IMR-90 (cell line): ENCODE measurements around the gene SIK2. TPM values are rescaled to one million over a fixed set of nuclear protein-coding genes. Genes with fewer than 3 reads are reported as not detected.

Experiments
- ATAC-seq: fragments of 200-7000 bp; cut with Tn5 transposase; 2 replicates; pipeline ENCODE4 v1.9.1; 2020; ENCODE audit warnings: low read depth, mild to moderate bottlenecking, moderate library complexity
- BruUV-seq: library from RNA; stranded (reverse); fragments of 400-500 nt; replicated peaks from 2 replicates; lab custom pipeline; 2021; lab: Mats Ljungman, UMichigan
- CTCF ChIA-PET: fragments of 300-600 bp; formaldehyde crosslinking; extraction: SDS; loops from one replicate; lab custom pipeline; 2021; ENCODE audit warnings: antibody characterized with exemption; lab: Yijun Ruan, JAX
- POLR2A ChIA-PET: fragments of 300-600 bp; sonication (Branson Sonifier 250); formaldehyde crosslinking; loops from one replicate; lab custom pipeline; 2022; ENCODE audit warnings: antibody characterized with exemption; ENCODE audit not compliant: unreplicated experiment; lab: Charles Lee
- DNase-seq: peaks from one replicate; pipeline ENCODE4 v3.0.0; 2013
- H2AFZ ChIP-seq: replicated peaks from 2 replicates; pipeline ENCODE3; 2013; ENCODE audit warnings: low read length, mild to moderate bottlenecking; ENCODE audit not compliant: poor library complexity
- H2AK5ac ChIP-seq: 2 replicates; pipeline ENCODE4 v1.6.1; 2013; ENCODE audit warnings: low read depth, low read length, inconsistent platforms
- H2AK9ac ChIP-seq: replicated peaks from 2 replicates; pipeline ENCODE3; 2013; ENCODE audit warnings: mild to moderate bottlenecking, low read depth, low read length, moderate library complexity; ENCODE audit not compliant: poor library complexity
- H2BK120ac ChIP-seq: 2 replicates; pipeline ENCODE4 v1.6.1; 2013; ENCODE audit warnings: low read depth, low read length, inconsistent platforms
- H2BK15ac ChIP-seq: 3 replicates; pipeline ENCODE4 v1.6.1; 2013; ENCODE audit warnings: low read depth, low read length, inconsistent platforms
- H2BK20ac ChIP-seq: 2 replicates; pipeline ENCODE4 v1.6.1; 2013; ENCODE audit warnings: low read depth, mild to moderate bottlenecking, inconsistent platforms, low read length, moderate library complexity
- H2BK5ac ChIP-seq: 2 replicates; pipeline ENCODE4 v1.6.1; 2013; ENCODE audit warnings: mild to moderate bottlenecking, low read depth, low read length, inconsistent platforms; ENCODE audit not compliant: poor library complexity, severe bottlenecking
- H3K14ac ChIP-seq: replicated peaks from 2 replicates; pipeline ENCODE4 v1.6.1; 2013; ENCODE audit warnings: low read depth, low read length, inconsistent platforms
- H3K18ac ChIP-seq: 2 replicates; pipeline ENCODE4 v1.6.1; 2013; ENCODE audit warnings: low read depth, low read length, control low read depth
- H3K23ac ChIP-seq: 2 replicates; pipeline ENCODE4 v1.6.1; 2013; ENCODE audit warnings: low read depth, low read length, inconsistent platforms
- H3K27ac ChIP-seq: 2 replicates; pipeline ENCODE4 v1.5.1; 2013; ENCODE audit warnings: mild to moderate bottlenecking, control low read depth, low read length; ENCODE audit not compliant: insufficient read depth
- H3K27me3 ChIP-seq: 2 replicates; pipeline ENCODE4 v1.6.1; 2013; ENCODE audit warnings: low read length; ENCODE audit not compliant: control insufficient read depth, insufficient read depth
- H3K36me3 ChIP-seq: 2 replicates; pipeline ENCODE4 v1.6.1; 2013; ENCODE audit warnings: low read length, mixed read lengths; ENCODE audit not compliant: control insufficient read depth, insufficient read depth
- H3K4ac ChIP-seq: 2 replicates; pipeline ENCODE4 v1.6.1; 2013; ENCODE audit warnings: low read depth, low read length, inconsistent platforms
- H3K4me1 ChIP-seq: 2 replicates; pipeline ENCODE4 v1.6.1; 2013; ENCODE audit warnings: low read length, mixed read lengths; ENCODE audit not compliant: control insufficient read depth, insufficient read depth
- H3K4me2 ChIP-seq: 2 replicates; pipeline ENCODE4 v1.6.1; 2013; ENCODE audit warnings: low read depth, mild to moderate bottlenecking, control low read depth, low read length, moderate library complexity
- H3K4me3 ChIP-seq: 2 replicates; pipeline ENCODE4 v1.5.1; 2013; ENCODE audit warnings: low read depth, mild to moderate bottlenecking, control low read depth, low read length, moderate library complexity; ENCODE audit not compliant: insufficient read depth
- H3K56ac ChIP-seq: 2 replicates; pipeline ENCODE4 v1.6.1; 2013; ENCODE audit warnings: low read length, inconsistent platforms; ENCODE audit not compliant: insufficient read depth; ENCODE audit errors: extremely low read depth
- H3K79me1 ChIP-seq, 2 experiments: 2 replicates each; pipeline ENCODE4 v1.6.1; 2013; ENCODE audit warnings: low read length in 2 of 2, inconsistent platforms in 1 of 2, low read depth in 1 of 2
- H3K9ac ChIP-seq: 2 replicates; pipeline ENCODE4 v1.6.1; 2013; ENCODE audit warnings: low read depth, low read length, control low read depth
- H3K9me1 ChIP-seq: 2 replicates; pipeline ENCODE4 v1.6.1; 2013; ENCODE audit warnings: low read length, inconsistent platforms; ENCODE audit not compliant: insufficient read depth
- H3K9me3 ChIP-seq: 2 replicates; pipeline ENCODE4 v1.6.1; 2013; ENCODE audit warnings: low read length; ENCODE audit not compliant: control insufficient read depth, insufficient read depth
- H4K20me1 ChIP-seq: 2 replicates; pipeline ENCODE4 v1.6.1; 2013; ENCODE audit warnings: low read length, inconsistent platforms; ENCODE audit not compliant: insufficient read depth
- H4K5ac ChIP-seq: 2 replicates; pipeline ENCODE4 v1.6.1; 2013; ENCODE audit warnings: mild to moderate bottlenecking, low read depth, low read length, control low read depth
- H4K8ac ChIP-seq, 2 experiments: 2 replicates each; pipeline ENCODE4 v1.6.1; 2013; ENCODE audit warnings: low read depth in 2 of 2, low read length in 2 of 2, control low read depth in 1 of 2, inconsistent platforms in 1 of 2
- H4K91ac ChIP-seq: 2 replicates; pipeline ENCODE4 v1.6.1; 2013; ENCODE audit warnings: low read depth, low read length, inconsistent platforms; ENCODE audit not compliant: insufficient read depth
- BHLHE40 ChIP-seq: fragments of 150-350 bp; IDR thresholded peaks from 2 replicates; pipeline ENCODE4 v1.6.1; 2016; ENCODE audit warnings: mild to moderate bottlenecking, low read depth, low read length
- CEBPB ChIP-seq: IDR thresholded peaks from 2 replicates; pipeline ENCODE4 v1.6.1; 2012; ENCODE audit warnings: low read depth, low read length, improper control_type of control experiment
- CHD1 ChIP-seq: IDR thresholded peaks from 2 replicates; pipeline ENCODE4 v1.6.1; 2012; ENCODE audit warnings: low read depth, low read length, improper control_type of control experiment
- FOS ChIP-seq: fragments of 150-350 bp; IDR thresholded peaks from 2 replicates; pipeline ENCODE4 v1.6.1; 2016; ENCODE audit warnings: low read depth, low read length
- MAFK ChIP-seq: IDR thresholded peaks from 2 replicates; pipeline ENCODE4 v1.6.1; 2012; ENCODE audit warnings: low read depth, low read length, improper control_type of control experiment
- MXI1 ChIP-seq: IDR thresholded peaks from 2 replicates; pipeline ENCODE4 v1.6.1; 2012; ENCODE audit warnings: low read depth, mild to moderate bottlenecking, low read length, moderate library complexity, borderline replicate concordance
- NFE2L2 ChIP-seq: fragments of 150-350 bp; IDR thresholded peaks from 2 replicates; pipeline ENCODE4 v1.6.1; 2016; ENCODE audit warnings: low read depth, mild to moderate bottlenecking, low read length
- POLR2A ChIP-seq: IDR thresholded peaks from 2 replicates; pipeline ENCODE4 v1.6.1; 2012; ENCODE audit warnings: mild to moderate bottlenecking, low read depth, low read length
- RAD21 ChIP-seq: IDR thresholded peaks from 2 replicates; pipeline ENCODE4 v1.6.1; 2012; ENCODE audit warnings: low read length, improper control_type of control experiment
- RCOR1 ChIP-seq: IDR thresholded peaks from 2 replicates; pipeline ENCODE4 v1.6.1; 2012; ENCODE audit warnings: mild to moderate bottlenecking, low read length, improper control_type of control experiment; ENCODE audit not compliant: insufficient replicate concordance
- RFX5 ChIP-seq: IDR thresholded peaks from 2 replicates; pipeline ENCODE4 v1.8.0; 2012; ENCODE audit warnings: low read depth, mild to moderate bottlenecking, low read length, moderate library complexity
- SMC3 ChIP-seq: fragments of 150-350 bp; IDR thresholded peaks from 2 replicates; pipeline ENCODE4 v1.6.1; 2016; ENCODE audit warnings: low read depth, mild to moderate bottlenecking, antibody characterized with exemption, low read length, moderate library complexity
- dilution Hi-C: fragments of 300-500 bp; cut with HindIII; formaldehyde crosslinking; loops from one replicate; pipeline ENCODE4 v1.14.3; 2018; ENCODE audit warnings: low sequenced_read_pairs; ENCODE audit not compliant: unreplicated experiment
- in situ Hi-C: fragments of 300-500 bp; cut with MboI; formaldehyde crosslinking; loops from 3 replicates; pipeline ENCODE4 v1.14.3; 2019; ENCODE audit warnings: low sequenced_read_pairs, inconsistent platforms, mixed read lengths
- intact Hi-C: fragments of 100-400 bp; cut with micrococcal nuclease; formaldehyde crosslinking; loops from 2 replicates; pipeline ENCODE4 v1.10.0; 2022
- polyA plus RNA-seq, 3 experiments: library from polyadenylated mRNA; depleted of rRNA; stranded (reverse); fragments of >200 nt; gene quantifications; 2 replicates each; pipeline ENCODE4 v1.2.3, GENCODE V29; 2012; ENCODE audit warnings: low replicate concordance in 1 of 3
- total RNA-seq: library from RNA; depleted of rRNA; stranded (reverse); fragments of >200 nt; gene quantifications from 2 replicates; pipeline ENCODE4 v1.2.3, GENCODE V29; 2012
- TF ChIP-seq, protein P1 (sequence below): fragments of 150-350 bp; IDR thresholded peaks from 2 replicates; pipeline ENCODE4 v1.6.1; 2017; ENCODE audit warnings: mild to moderate bottlenecking, antibody characterized with exemption, low read length, low read depth
- TF ChIP-seq, protein P2 (sequence below): conservative IDR thresholded peaks from 2 replicates; pipeline ENCODE4 v1.5.1; 2012; ENCODE audit warnings: mild to moderate bottlenecking, low read depth, low read length, improper control_type of control experiment
- TF ChIP-seq, protein P3 (sequence below): fragments of 150-350 bp; IDR thresholded peaks from 2 replicates; pipeline ENCODE4 v1.6.1; 2016; ENCODE audit warnings: low read depth, mild to moderate bottlenecking, low read length, moderate library complexity, borderline replicate concordance

The SIK2 gene
- total and polyA plus RNA-seq, 2 of the 4 experiments (the other 2 are of a cell fraction): 7.9 to 10.4 TPM

DNA sequence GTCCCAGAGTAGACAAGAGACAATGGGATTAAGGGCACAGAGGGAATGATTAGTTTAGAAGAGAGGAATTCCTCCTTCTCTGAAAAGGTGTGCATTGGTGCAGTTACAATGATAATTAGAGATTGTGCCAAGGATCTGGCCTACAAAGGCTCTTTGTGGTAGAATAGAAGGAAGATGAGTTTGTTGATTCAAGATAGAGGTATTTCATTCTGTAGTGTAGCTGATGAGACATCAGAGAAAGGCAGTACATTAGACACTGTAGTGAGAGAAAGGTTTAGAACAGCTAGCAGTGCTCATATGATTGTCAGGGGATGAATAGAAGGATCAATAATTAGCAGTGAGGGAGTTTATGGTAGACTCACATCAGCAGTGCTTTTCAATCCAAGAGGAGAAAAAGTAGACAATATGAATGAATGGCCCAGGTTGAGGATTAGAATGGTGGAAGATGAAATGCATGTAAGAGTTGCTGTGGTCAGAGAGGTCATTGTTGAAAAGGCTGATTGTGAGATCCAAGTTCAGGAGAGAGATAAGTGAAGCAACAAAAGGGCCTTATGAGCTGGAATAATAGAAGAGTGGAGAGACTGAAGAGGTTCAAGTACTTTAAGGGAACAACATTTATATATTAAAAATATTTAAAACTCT is 28.9 kb downstream of the SIK2 start:
- CTCF ChIA-PET: no interaction called here
- Histone ChIP-seq H3K9me1 (no peaks in the 10 kb centered on the region; the same call in 1 of the 2 replicates), H2BK20ac (peak overlapping the region; percentile 45; the same call in 1 of the 2 replicates), H3K18ac (peak overlapping the region; percentile 63; the same call in 1 of the 2 replicates), H3K23ac (peak overlapping the region; percentile 31; the same call in 1 of the 2 replicates), H4K8ac (peak overlapping the region in 1 of 2 experiments; percentile 17; a peak in 1 of 4 replicates), H2AK5ac (no peak overlapping the region), H2AK9ac (no peak overlapping the region), H3K27ac (no peak overlapping the region), H3K14ac (peak overlapping the region; percentile 47; the same call in 1 of the 2 replicates), H3K4me3 (no peak overlapping the region), H3K27me3 (no peaks in the 10 kb centered on the region), H2BK120ac (peak overlapping the region; percentile 35; the same call in 1 of the 2 replicates), H3K9ac (no peak overlapping the region), H4K91ac (0 out of 2 replicates have a peak overlapping the region, but pooled peaks have one; percentile 7), H4K5ac (peak overlapping the region; percentile 45; the same call in 1 of the 2 replicates), H3K4me2 (peak overlapping the region; percentile 64), H3K79me1 (peaks cover 9 to 57% of the 10 kb centered on the region in 2 experiments), H3K9me3 (no peaks in the 10 kb centered on the region), H3K56ac (peak overlapping the region; percentile 10; the same call in 1 of the 2 replicates), H3K36me3 (peaks cover 2% of the 10 kb centered on the region; the same call in 1 of the 2 replicates), H3K4me1 (peaks cover 14% of the 10 kb centered on the region), H2BK15ac (0 out of 3 replicates have a peak overlapping the region, but pooled peaks have one; percentile 29), H3K4ac (peak overlapping the region; percentile 31; the same call in 1 of the 2 replicates), H4K20me1 (no peaks in the 10 kb centered on the region; the same call in 1 of the 2 replicates), H2BK5ac (peak overlapping the region; percentile 72), H2AFZ (no peak overlapping the region)
- DNase-seq: peak; percentile 32
- dilution Hi-C loops (no loop called here), in situ Hi-C loops (no loop called here), intact Hi-C loops (no loop called here)
- POLR2A ChIA-PET: no interaction called here
- BruUV-seq: no TSS peak
- ATAC-seq: peak; percentile 13; the same call in 1 of the 2 replicates
- TF ChIP-seq BHLHE40 (no peak), RCOR1 (no peak), NFE2L2 (no peak), POLR2A (no peak), CHD1 (no peak), SMC3 (no peak), RAD21 (no peak), FOS (no peak), CEBPB (no peak), MAFK (no peak), RFX5 (no peak), MXI1 (no peak)
- TF ChIP-seq, protein P1, sequence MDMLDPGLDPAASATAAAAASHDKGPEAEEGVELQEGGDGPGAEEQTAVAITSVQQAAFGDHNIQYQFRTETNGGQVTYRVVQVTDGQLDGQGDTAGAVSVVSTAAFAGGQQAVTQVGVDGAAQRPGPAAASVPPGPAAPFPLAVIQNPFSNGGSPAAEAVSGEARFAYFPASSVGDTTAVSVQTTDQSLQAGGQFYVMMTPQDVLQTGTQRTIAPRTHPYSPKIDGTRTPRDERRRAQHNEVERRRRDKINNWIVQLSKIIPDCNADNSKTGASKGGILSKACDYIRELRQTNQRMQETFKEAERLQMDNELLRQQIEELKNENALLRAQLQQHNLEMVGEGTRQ: no peak
- TF ChIP-seq, protein P2, sequence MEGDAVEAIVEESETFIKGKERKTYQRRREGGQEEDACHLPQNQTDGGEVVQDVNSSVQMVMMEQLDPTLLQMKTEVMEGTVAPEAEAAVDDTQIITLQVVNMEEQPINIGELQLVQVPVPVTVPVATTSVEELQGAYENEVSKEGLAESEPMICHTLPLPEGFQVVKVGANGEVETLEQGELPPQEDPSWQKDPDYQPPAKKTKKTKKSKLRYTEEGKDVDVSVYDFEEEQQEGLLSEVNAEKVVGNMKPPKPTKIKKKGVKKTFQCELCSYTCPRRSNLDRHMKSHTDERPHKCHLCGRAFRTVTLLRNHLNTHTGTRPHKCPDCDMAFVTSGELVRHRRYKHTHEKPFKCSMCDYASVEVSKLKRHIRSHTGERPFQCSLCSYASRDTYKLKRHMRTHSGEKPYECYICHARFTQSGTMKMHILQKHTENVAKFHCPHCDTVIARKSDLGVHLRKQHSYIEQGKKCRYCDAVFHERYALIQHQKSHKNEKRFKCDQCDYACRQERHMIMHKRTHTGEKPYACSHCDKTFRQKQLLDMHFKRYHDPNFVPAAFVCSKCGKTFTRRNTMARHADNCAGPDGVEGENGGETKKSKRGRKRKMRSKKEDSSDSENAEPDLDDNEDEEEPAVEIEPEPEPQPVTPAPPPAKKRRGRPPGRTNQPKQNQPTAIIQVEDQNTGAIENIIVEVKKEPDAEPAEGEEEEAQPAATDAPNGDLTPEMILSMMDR: no peak
- TF ChIP-seq, protein P3, sequence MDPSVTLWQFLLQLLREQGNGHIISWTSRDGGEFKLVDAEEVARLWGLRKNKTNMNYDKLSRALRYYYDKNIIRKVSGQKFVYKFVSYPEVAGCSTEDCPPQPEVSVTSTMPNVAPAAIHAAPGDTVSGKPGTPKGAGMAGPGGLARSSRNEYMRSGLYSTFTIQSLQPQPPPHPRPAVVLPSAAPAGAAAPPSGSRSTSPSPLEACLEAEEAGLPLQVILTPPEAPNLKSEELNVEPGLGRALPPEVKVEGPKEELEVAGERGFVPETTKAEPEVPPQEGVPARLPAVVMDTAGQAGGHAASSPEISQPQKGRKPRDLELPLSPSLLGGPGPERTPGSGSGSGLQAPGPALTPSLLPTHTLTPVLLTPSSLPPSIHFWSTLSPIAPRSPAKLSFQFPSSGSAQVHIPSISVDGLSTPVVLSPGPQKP: no peak
